NCI-H2196 (cell line): ENCODE data around the gene ST6GAL1.
"Not testable (repeated sequence)": the region's sequence is repeated elsewhere in the genome, so short reads cannot be mapped to it uniquely, and the experiment has no call there.

ENCODE experiments used
- DNase-seq: peaks from one replicate; lab custom pipeline; 2025; ENCODE audit not compliant: unreplicated experiment; lab: John Stamatoyannopoulos, UW

Gene ST6GAL1, protein sequence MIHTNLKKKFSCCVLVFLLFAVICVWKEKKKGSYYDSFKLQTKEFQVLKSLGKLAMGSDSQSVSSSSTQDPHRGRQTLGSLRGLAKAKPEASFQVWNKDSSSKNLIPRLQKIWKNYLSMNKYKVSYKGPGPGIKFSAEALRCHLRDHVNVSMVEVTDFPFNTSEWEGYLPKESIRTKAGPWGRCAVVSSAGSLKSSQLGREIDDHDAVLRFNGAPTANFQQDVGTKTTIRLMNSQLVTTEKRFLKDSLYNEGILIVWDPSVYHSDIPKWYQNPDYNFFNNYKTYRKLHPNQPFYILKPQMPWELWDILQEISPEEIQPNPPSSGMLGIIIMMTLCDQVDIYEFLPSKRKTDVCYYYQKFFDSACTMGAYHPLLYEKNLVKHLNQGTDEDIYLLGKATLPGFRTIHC

DNA sequence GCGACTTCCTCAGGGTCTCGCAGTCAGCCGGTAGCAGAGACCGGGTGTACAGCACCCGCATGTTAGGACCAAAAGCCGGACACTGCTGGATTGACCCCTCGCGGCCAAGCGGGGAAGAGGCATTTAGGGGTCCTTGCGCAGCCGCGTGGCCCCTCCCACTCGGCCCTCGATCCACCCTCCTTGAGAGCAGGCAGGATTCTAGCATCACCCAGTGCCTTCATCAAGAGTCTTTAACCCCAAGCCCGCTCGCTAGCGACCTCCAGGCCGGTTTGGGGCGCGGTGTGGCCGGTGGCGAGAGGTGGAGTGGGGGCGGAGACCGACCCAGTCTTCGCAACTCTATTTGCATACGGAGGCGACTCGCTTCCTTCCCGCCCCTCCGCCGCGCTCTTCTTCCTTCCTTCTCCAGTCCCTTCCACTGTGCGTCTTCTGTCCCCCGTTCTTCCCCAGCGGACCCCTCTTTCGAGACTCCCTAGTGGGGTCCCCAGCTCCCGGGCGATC, at the start of gene ST6GAL1:
Gene ST6GAL1 (plus strand): TSS at position 384 of the 498 bp plus-strand sequence. CDS start 112,178 bp downstream, outside the sequence.
- peak; percentile 64 for DNase-seq

DNA sequence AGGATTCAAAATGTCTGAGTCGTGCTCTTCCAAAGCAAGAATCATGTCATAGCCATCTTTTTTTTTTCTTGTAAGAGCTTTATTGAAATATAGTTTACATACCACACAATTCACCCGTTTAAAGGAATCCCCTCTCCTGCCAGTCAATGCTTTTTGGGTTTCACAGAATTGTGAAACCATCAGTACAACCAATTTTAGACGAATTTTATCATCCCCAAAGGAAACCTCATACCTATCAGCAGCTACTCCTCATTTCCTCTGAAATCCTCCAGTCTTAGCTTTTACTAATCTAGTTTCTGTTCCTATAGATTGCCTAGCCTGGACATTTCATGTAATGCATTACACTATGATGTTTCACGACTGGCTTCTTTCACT, 48.2 kb upstream of the ST6GAL1 start:
- DNase-seq, result no peak

DNA sequence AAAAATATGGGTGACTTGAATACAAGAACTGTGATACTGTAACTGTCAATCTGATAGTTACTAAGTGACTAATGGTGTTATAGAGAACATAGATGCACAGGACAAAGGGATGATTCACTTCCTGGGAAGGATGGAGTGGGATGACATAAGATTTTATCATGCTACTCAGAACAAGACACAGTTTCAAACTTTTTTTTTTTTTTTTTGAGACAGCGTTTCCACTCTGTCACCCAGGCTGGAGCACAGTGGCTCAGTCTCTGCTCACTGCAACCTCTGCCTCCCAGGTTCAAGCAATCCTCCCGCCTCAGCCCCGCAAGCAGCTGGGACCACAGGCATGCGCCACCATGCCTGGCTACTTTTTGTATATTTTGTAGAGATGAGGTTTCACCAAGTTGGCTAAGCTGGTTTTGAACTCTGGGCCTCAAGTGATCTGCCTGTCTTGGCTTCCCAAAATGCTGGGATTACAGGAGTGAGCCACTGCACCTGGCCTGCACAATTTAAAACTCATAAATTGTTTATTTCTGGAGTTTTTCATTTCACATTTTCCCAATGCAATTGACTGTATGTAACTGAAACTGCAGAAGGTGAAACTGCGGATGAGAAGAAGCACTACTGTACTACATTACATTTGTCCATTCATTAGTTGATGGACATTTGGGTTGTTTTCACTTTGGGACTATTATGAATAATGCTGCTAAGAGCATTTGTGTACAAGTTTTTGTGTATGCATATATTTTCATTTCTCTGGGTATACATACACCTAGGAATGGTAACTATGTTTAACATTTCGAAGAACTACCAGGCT, 47.2 kb upstream of the ST6GAL1 start:
- no peak for DNase-seq

DNA sequence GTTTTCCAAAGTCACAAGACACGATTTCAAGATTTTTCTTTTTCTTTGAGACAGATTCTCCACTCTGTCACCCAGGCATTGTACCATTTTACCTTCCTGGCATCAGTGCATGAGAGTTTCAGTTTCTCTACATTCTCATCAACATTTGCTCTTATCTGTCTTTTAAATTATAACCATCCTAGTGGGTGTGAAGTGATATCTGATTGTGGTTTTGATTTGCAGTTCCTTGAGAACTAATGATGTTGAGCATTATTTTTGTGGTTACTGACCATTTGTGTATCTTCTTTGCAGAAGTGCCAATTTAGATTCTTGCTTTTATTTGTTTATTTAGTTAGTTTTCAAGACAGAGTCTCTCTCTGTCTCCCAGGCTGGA, 46.7 kb upstream of the ST6GAL1 start:
- DNase-seq, result no peak

DNA sequence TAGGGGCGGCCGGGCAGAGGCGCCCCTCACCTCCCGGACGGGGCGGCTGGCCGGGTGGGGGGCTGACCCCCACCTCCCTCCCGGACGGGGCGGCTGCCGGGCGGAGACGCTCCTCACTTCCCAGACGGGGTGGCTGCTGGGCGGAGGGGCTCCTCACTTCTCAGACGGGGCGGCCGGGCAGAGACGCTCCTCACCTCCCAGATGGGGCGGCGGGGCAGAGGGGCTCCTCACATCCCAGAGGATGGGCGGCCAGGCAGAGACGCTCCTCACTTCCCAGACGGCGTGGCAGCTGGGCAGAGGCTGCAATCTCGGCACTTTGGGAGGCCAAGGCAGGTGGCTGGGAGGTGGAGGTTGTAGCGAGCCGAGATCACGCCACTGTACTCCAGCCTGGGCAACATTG, 45.5 kb upstream of the ST6GAL1 start:
- not testable (repeated sequence) for DNase-seq

DNA sequence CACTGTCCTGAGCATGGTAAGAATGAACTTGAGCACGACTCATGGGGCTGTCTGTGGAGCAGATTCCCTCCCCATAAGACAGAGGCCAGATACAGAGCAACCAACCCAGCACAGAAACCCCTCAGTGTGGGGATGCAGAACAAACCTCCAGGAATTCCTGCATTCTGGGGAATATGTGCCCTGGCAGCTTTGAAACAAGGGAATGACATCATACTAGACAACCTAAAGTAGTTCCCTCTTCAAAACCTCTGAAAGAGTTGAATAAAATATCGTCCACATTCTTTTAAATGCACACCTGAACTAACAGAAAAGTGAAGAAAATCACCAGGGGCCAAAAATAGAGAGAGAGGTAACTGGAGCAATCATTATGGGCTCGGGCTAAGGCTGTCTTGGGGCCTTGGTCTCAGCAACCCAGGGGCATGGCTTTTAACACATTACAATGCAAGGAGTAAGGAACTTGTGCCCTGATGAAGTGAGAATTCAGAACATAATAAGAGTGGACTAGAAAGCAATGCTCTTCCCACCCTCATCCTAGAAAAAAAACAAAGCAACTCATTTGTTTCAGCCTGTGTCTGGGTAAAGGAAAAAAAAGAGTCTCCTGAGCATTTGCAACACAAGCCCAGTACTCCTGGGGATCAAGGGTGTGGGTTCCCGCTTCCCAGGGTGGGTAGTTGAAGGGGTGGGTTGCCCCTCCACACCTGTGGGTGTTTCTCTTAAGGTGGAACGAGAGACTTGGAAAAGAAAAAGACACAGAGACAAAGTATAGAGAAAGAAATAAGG, 43.9 kb upstream of the ST6GAL1 start:
- no peak for DNase-seq

DNA sequence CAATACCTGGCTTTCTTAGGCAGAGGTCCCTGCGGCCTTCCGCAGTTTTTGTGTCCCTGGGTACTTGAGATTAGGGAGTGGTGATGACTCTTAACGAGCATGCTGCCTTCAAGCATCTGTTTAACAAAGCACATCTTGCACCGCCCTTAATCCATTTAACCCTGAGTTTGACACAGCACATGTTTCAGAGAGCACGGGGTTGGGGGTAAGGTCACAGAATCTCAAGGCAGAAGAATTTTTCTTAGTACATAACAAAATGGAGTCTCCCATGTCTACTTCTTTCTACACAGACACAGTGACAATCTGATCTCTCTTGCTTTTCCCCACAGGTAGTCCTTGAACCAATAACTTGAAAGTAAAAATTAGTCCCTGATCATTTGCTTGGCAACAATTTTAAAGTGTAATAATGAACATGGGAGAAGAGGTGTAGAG, 42.8 kb upstream of the ST6GAL1 start:
- not testable (repeated sequence) for DNase-seq

DNA sequence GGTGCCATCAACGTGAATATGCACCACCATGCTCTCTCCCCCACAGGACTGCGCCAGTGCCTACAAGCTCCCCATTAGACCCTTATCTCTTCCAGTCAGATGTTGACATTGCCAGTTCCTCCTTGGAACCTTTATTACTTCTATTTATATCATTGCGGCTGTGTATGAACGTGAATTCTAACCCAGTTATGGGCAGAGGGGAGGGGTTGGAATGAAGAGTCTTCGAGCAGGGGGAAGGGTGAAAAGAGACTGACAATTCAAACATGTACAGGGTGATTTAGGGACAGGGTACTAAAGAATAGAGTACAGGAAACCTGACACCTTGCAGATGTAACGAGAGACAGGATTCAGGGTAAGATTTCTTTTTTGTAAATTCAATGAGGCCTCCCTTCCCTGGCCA, 41.8 kb upstream of the ST6GAL1 start:
- no peak for DNase-seq

DNA sequence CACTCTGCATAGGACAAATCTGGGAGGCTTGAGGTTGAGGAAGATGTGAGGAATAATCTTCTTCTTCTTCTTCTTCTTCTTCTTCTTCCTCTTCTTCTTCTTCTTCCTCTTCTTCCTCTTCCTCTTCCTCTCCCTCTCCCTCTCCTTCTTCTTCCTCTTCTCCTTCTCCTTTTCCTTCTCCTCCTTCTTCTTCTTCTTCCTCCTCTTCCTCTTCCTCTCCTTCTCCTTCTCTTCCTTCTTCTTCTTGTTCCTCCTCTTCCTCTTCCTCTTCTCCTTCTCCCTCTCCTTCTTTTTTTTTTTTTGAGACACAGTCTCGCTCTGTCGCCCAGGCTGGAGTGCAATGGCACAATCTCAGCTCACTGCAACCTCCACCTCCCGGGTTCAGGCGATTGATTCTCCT, 40.6 kb upstream of the ST6GAL1 start:
- DNase-seq, result not testable (repeated sequence)

DNA sequence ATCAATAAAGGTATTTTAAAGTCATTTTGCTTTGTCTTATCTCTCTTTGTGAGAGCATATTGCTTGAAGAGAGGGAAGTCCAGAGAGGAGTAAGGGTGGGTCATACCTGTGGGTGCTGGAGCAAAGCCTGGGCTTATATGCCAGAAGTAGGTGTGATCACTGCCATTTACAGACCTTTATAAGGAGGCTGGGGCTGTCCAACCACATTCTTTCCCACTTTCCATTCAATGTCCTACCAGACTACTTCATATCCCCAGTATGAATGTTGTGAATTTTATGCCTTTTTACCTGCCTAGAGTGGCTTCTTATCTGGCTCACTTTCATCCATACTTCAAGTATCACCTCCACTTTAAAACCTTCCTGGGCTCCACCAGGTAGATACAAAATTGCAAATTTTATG, 39.4 kb upstream of the ST6GAL1 start:
- no peak for DNase-seq

DNA sequence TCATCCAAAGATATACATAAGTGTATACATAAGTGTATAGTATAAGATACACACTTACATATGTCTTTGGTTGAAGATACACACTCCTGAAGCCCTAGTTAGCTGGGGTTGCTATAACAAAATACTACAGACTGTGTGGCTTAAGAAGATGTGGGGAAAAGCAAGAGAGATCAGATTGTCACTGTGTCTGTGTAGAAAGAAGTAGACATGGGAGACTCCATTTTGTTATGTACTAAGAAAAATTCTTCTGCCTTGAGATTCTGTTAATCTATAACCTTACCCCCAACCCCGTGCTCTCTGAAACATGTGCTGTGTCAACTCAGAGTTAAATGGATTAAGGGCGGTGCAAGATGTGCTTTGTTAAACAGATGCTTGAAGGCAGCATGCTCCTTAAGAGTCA, 37.3 kb upstream of the ST6GAL1 start:
- DNase-seq, result not testable (repeated sequence)

DNA sequence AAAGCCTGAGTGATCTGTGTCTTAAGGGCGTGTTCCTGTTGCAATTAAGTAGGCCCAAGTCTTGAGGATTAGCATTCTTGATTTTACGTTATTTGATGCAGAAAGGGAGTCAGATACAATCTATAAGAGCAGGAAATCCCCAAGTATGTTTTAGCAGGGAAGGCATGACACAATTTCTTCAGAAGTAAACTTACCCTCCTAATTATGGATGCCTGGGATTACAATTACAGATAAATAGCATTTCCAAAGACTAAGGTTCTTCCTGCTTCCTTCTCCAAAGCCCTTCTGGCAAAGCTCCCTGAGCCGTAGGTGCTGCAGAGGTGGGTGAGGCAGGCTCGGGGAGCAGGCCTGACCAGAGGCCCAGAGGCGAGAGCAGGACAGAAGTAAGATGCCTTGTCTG, 34.9 kb upstream of the ST6GAL1 start:
- no peak for DNase-seq

DNA sequence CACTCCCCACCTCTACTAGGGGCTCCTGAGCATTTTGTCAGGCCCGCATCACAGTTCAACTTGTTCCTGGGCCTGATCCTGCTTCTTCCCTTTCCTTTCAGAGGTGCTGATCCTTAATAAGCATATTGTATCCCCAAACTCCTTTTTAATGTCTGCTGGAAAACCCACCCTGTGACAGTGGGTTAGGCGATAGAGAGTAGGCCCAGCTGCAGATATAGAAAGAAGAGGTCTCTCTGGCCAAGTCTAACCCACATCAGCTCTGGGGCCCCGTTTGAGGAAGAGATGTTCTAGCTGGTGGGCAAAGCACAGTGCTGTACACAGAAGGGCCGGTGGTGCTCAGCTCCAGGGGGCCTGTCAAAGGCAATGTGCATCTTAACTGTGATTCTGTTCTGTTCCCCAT, 34.3 kb upstream of the ST6GAL1 start:
- no peak for DNase-seq

DNA sequence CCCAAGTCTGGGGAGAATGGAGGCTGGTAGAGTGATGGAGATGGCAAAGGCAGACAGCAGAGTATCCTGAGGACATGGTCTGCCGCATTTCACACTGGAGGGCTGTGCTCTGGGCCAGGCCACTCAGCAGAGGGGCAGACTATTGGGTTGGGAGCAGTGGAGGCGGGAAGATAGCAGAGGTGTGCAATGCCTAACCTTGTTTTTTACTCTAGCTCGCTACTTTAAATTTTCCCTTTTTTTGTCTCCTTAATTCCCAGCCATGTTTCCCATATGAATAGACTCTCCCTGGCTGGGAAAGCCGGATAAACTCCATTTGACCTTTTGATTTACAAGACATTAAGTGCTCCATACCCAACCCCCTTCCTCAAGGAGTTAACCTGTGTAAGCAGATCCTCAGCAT, 33.5 kb upstream of the ST6GAL1 start:
- no peak for DNase-seq

DNA sequence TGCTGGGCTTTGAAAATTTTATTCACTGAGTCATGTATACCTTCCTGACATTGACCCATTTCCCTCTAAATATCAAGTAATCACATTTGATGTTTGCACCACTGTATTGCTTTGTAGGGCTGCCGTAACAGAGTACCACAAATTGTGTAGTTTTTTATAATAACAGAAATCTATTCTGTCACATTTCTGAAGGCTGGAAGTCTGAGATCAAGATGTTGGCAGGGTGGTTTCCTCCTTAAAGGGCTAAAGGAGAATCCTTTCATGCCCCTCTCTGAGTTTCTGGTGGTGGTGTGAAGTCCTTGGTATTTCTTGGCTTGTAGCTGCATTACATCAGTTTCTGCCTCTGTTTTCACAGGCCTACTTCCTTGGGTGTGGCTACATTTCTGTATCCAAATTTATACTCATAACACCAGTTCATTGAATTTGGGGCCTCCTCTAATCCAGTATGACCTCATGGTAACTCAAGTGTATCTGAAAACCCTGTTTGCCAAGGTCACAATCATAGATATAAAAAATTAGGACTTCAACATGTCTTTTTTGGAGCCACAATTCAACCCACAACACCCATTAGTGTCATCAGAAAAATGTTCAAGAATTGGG, 29.1 kb upstream of the ST6GAL1 start:
- no peak for DNase-seq

DNA sequence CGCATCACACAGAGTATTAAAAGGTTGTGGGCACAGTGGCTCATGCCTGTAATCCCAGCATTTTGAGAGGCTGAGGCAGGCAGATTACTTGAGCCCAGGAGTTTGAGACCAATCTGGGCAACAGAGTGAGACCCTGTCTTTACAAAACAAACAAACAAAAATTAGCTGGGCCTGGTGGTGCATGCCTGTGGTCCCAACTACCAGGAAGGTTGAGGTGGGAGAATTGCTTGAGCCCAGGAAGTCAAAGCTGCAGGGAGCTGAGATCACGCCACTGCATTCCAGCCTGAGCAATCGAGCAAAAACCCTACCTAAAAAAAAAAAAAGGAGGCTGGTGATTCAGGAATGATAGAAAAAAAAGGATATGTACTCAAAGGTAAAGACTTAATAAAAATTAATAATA, 28.2 kb upstream of the ST6GAL1 start:
- DNase-seq, result no peak

DNA sequence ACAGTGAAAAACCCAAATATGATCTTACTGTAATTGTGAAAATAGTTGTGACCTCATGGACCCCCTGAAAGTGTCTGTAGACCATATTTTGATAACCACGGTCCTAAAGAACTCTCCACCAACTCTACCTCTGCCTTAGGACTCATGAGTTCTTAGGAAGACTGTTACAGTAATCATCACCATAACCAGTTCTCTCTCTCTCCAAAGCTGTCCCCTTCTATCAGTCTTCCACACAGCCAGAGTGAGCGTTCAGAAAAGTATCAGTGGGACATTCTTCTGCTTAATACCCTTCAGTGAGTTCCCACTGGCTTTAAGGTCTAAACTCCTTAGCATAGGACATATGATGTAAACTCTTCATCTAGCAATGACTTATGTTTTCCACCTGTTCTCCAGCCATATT, 27.6 kb upstream of the ST6GAL1 start:
- no peak for DNase-seq

DNA sequence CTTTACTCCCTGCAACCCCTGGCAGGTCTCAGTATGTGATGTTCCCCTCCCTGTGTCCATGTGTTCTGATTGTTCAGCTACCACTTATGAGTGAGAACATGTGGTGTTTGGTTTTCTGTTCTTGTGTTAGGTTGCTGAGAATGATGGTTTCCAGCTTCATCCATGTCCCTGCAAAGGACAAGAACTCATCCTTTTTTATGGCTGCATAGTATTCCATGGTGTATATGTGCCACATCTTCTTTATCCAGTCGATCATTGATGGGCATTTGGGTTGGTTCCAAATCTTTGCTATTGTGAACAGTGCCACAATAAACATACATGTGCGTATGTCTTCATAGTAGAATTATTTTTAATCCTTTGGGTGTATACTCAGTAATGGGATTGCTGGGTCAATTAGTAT, 26.6 kb upstream of the ST6GAL1 start:
- DNase-seq, result not testable (repeated sequence)

DNA sequence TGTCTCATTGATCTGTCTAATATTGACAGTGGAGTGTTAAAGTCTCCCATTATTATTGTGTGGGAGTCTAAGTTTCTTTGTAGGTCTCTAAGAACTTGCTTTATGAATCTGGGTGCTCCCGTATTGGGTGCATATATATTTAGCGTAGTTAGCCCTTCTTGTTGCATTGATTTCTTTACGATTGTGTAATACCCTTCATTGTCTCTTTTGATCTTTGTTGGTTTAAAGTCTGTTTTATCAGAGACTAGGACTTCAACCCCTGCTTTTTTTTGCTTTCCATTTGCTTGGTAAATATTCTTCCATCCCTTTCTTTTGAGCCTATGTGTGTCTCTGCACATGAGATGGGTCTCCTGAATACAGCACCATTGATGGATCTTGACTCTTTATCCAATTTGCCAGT, 23.3 kb upstream of the ST6GAL1 start:
- not testable (repeated sequence) for DNase-seq

DNA sequence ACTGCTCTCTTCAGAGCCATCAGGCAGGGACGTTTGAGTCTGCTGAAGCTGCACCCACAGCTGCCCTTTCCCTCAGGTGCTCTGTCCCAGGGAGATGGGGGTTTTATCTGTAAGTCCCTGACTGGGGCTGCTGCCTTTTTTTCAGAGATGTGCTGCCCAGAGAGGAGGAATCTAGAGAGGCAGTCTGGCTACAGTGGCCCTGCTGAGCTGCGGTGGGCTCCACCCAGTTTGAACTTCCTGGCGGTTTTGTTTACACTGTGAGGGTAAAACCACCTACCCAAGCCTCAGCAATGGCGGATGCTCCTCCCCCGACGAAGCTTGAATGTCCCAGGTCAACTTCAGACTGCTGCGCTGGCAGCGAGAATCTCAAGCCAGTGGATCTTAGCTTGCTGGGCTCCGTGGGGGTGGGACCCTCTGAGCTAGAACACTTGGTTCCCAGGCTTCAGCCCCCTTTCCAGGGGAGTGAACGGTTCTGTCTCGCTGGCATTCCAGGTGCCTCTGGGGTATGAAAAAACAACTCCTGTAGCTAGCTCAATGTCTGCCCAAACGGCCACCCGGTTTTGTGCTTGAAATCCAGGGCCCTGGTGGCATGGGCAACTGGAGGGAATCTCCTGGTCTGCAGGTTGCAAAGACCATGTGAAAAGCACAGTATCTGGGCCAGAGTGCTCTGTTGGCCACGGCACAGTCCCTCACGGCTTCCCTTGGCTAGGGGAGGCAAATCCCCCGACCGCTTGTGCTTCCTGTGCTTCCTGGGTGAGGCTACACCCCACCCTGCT, 21.1 kb upstream of the ST6GAL1 start:
- no peak for DNase-seq
